WI38 (cell line): ENCODE results near the gene MARCHF10.

ENCODE experiments used
- H3K4me3 ChIP-seq: 2 replicates; pipeline ENCODE4 v1.5.1; 2011; ENCODE audit warnings: low read depth, mild to moderate bottlenecking, control low read depth, low read length
- TF ChIP-seq, protein P1 (sequence below): IDR thresholded peaks from 2 replicates; pipeline ENCODE4 v1.5.1; 2012; ENCODE audit warnings: low read depth, mild to moderate bottlenecking, control low read depth, low read length

Gene MARCHF10

DNA sequence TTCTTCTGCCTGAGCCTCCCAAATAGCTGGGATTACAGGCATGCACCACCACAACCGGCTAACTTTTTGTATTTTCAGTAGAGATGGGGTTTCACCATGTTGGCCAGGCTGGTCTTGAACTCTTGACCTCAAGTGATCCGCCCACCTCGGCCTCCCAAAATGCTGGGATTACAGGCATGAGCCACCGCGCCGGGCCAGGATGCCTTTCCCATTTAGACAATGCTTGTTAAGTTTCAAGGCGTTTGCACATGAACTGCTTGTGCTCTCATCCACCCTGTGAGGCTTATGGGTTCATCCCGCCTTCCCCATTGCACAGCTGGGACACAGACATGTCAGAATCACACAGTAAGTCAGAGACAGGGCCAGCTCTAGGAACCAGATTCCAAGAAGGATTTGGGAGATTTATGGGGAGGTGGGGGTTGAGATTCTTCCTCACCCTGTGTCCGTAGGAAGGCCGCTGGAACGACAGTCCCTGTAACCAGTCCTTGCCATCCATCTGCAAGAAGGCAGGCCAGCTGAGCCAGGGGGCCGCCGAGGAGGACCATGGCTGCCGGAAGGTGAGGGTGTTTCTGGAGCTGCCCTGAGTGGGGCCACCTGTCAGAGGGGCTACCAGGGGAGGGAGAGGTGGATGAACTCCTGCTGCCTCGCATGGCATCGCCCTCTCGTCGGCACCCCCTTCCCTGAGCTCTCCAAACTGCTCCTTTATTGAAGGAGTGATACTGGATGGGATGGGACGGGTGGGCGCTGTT lies 134.3 kb downstream of the MARCHF10 start:
- H3K4me3 ChIP-seq: no peak overlapping the region
- TF ChIP-seq, protein P1, sequence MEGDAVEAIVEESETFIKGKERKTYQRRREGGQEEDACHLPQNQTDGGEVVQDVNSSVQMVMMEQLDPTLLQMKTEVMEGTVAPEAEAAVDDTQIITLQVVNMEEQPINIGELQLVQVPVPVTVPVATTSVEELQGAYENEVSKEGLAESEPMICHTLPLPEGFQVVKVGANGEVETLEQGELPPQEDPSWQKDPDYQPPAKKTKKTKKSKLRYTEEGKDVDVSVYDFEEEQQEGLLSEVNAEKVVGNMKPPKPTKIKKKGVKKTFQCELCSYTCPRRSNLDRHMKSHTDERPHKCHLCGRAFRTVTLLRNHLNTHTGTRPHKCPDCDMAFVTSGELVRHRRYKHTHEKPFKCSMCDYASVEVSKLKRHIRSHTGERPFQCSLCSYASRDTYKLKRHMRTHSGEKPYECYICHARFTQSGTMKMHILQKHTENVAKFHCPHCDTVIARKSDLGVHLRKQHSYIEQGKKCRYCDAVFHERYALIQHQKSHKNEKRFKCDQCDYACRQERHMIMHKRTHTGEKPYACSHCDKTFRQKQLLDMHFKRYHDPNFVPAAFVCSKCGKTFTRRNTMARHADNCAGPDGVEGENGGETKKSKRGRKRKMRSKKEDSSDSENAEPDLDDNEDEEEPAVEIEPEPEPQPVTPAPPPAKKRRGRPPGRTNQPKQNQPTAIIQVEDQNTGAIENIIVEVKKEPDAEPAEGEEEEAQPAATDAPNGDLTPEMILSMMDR: no peak

DNA sequence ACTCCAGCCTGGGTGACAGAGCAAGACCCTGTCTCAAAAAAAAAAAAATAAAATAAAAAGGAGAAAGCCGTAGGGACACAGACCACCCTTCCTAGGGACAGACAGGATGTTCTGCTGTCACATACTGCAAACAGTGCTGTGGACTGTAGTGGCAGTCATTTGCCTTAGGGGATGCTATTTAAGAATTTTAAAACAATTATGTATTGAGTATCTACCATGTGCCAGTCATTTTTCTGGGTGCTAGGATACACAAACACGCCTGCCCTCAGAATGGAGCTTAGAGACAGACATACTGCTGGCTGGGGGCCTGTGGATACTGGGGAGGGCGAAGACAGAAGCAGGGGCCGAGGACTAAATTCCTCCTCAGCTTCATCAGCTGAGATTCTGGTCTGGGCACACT lies 135.2 kb downstream of the MARCHF10 start:
- no peak overlapping the region for H3K4me3 ChIP-seq
- TF ChIP-seq, protein P1: no peak

DNA sequence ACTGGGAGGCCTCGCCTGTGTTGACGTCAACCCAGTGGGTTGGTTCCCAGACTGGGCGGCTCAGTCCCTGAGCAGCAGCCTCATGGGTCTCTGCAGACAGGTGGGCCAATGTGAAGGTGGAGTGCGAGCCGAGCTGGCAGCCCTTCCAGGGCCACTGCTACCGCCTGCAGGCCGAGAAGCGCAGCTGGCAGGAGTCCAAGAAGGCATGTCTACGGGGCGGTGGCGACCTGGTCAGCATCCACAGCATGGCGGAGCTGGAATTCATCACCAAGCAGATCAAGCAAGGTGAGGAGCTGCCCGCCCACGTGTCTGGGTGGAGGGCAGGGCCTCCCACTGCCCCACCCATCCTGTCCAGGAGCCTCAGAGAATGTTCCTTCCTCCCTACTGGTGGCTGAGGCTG lies 136.6 kb downstream of the MARCHF10 start:
- no peak overlapping the region for H3K4me3 ChIP-seq
- TF ChIP-seq, protein P1: no peak

DNA sequence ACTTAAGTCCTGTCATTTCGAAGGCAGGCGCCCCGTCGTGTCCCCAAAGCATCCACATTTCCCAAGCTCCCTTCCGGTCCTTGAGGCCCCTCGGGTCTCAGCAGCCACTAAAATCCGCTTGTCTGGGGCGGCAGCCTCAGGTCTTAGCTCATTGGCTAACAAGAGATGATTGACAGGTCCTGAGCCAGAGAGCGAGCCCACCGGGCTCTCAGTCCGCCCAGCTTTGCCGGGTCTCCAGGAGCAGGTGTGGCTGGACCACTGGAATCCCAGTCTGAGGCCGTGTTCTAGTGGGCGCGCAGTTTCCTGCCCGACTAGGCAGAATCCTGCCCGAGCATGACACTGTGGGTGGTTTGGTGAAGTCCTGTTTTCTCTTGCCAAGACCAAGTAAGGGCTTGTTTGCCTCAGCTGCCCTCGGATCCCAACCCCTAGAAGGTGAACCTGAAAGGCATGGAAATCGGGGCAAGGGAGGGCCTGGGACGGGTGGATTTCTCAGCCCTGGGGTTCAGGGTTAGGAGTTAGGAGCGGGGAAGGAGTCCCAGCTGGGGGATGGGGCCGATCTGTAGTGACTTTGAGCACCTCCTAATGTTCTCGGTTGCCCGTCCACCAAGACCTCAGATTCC lies 137.8 kb downstream of the MARCHF10 start:
- TF ChIP-seq, protein P1: no peak

DNA sequence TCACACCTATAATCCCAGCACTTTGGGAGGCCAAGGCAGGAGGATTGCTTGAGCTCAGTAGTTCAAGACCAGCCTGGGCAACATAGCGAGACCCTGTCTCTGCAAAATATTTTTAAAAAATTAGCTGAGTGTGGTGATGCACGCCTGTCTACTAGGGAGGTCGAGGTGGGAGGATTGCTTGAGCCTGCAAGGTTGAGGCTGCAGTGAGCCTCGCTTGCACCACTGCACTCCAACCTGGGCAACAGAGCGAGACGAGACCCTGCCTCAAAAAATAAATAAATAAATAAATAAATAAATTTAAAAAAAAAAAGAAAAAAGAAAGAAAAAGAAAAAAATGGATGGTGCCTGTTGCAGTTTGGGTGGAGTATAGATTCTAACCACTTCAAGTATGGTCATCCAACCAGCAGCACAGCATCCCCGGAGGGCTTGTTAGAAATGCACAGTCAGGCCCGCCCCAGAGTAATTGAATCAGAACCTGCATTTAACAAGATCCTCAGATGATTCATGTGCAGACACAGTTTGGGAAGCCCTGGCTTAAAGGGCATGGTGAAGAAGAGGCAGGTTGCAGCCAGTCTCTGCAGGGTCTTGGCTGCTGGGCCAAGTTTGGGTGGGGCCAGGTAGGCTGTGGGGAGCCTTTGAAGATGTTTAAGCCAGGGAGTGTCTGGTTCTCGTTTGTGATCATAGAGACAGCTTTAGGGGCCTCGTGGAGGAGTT lies 139.9 kb downstream of the MARCHF10 start:
- no peak overlapping the region for H3K4me3 ChIP-seq
- TF ChIP-seq, protein P1: no peak

More for the DNA sequence above, 137.8 kb downstream of the MARCHF10 start:
- H3K4me3 ChIP-seq: no peak overlapping the region

DNA sequence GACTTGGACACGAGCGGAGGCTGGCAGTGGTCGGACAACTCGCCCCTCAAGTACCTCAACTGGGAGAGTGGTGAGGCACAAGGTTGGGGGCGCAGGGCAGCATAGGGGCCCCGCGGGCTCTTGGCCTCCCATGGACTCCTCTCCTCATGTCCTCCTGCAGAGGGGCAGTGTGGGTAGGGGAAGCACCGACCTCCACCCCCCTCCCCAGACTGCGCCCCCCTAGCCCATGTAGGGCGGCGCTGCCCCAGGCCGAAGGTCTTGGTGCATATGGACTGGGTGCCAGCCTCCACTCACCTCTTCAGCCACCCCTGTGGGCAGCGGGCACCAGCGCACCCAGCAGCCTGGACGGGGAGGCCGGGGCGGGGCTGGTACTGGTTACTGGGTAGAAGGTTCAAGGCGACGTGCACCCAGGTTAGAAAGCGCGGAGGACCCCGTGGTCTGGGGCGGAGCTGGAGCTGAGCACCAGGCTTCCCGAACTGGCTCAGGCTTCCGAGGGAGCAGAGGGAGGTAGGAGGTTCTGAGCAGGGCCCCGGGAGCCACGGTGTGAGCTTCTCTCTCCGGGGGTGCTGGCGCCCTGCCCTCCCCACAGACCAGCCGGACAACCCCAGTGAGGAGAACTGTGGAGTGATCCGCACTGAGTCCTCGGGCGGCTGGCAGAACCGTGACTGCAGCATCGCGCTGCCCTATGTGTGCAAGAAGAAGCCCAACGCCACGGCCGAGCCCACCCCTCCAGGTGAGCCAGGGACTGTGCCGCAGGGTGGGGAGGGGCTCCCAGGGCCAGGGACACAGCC lies 141.1 kb downstream of the MARCHF10 start:
- TF ChIP-seq, protein P1: no peak
- no peak overlapping the region for H3K4me3 ChIP-seq
